ENCODE data around the gene KLHDC7A. TPM values are rescaled to one million over a fixed set of nuclear protein-coding genes. Genes with fewer than 3 reads are reported as not detected.

KLHDC7A gene
- total RNA-seq, 1 donor from 2014 or later = not detected

GRCh38 chr1:18530587-18531502, 50.1 kb downstream of the KLHDC7A start:
- ATAC-seq (ENCODE audit: poor library complexity) (no peak), DNase-seq (no peak)
- intact Hi-C loops (cut with DNase I) = no loop called here

DNA sequence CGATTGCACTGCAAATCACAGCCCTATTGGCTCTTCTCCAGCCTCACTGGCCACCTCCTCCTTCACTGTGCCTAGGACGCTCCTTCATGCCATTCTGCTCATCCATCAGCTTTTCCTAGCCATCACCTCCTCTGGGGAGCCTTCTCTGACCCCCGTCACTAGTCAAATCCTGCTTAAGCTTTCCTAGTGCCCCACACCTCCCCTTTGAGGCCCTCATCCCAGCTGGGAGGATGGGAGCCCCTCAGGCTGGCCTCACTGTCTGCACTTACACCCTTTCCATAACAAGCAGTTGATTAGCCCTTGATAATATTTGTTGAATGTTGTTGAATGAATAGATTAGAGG, 50.7 kb downstream of the KLHDC7A start:
- ATAC-seq (ENCODE audit: poor library complexity) (no peak), DNase-seq (no peak)
- intact Hi-C loops (cut with DNase I) = no loop called here

DNA sequence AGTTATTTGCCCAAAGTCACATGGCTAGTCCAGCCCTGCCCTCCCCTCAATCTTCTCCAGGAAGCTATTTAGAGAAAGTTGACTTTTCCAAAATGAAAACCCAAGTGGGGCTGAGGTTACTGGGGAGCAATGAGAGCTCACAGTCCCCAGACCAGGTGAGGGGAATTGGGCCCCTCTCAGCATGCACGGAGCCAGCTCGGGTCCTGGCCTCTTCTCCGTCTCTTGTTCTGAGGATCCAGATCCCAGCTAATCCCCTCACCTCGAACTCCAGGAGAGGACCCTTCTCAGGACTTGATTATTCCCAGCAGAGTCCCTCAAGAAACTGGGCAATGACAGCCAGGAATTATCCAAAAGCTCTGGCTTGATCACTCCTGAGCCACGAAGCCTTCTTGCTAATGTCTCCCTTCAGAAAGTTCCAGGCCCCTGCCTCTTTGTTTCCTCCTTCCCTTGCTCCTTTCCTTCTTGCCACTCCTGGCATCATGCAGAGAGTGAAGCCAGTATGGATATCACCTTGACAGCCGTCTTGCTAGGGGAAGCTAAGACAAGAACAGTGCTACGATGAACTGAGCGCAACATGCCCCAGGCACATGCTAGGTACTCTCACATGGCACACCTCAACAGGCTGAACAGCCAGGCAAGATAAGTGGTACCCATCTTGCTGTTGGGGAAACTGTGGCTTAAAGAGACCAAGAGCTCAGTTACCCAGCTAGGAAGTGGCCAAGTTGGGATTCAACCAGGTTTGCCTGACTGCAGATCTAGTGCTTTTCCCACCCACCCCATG, 51.9 kb downstream of the KLHDC7A start:
- DNase-seq (no peak), ATAC-seq (ENCODE audit: poor library complexity) (no peak)
- intact Hi-C loops (cut with DNase I) = no loop called here

- ATAC-seq (ENCODE audit: poor library complexity) = no peak
- intact Hi-C loops (cut with DNase I) = no loop called here
- no peak for DNase-seq
These were observed 52.5 kb downstream of the KLHDC7A start for GRCh38 chr1:18533259-18533658.

DNA sequence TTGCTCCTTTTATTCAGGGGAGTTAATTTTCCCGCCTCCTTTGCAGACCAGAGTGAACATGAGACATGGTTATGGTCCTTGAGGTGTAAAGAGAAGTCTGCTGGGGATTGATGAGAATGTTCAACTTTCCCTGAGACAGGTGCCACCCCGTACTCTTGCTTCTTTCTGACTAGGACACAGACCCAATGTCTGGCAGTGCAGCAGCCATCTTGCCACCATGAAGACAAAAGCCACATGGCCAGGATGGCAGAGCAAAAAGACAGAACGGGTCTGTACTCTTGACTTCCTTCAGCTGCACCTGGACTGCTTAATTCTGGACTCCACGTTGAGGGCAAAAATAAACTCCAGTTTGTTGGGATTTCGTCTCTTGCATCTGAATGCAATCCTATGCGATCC, 54.1 kb downstream of the KLHDC7A start:
- DNase-seq (no peak), ATAC-seq (ENCODE audit: poor library complexity) (no peak)
- intact Hi-C loops (cut with DNase I) = no loop called here

Other genes starting within 250 kb of the KLHDC7A start
- not detected for gene PAX7, start 149.9 kb downstream of the KLHDC7A start, total RNA-seq

All from Right ventricle myocardium superior (tissue), 1 donor.